Natural killer cell (primary cell): ENCODE results near the gene AMTN. TPM values are rescaled to one million over a fixed set of nuclear protein-coding genes. Genes with fewer than 3 reads are reported as not detected.

Experiments used
- ATAC-seq, 3 donors: fragments of 150-1000 bp in 2 of 3; fragments of 200-7000 bp in 1 of 3; cut with Tn5 transposase; 1 replicate in 1 of 3; 2 replicates in 2 of 3; pipeline ENCODE4 v1.10.0; 2021; ENCODE audit warnings: mild to moderate bottlenecking in 2 of 3, moderate library complexity in 2 of 3
- DNase-seq, 2 donors: peaks; one replicate each; pipeline versions ENCODE4 v3.0.0 to v3.0.0-alpha.2; 2013 to 2021; ENCODE audit warnings: mixed read lengths in 1 of 2
- H3K27ac ChIP-seq: one replicate; pipeline ENCODE4 v1.5.1; 2013; ENCODE audit warnings: mild to moderate bottlenecking, low read length
- H3K27me3 ChIP-seq: one replicate; pipeline ENCODE4 v1.6.1; 2013; ENCODE audit warnings: low read length; ENCODE audit not compliant: control insufficient read depth, insufficient read depth
- H3K36me3 ChIP-seq: one replicate; pipeline ENCODE4 v1.6.1; 2013; ENCODE audit warnings: low read length; ENCODE audit not compliant: control insufficient read depth, insufficient read depth
- H3K4me1 ChIP-seq: one replicate; pipeline ENCODE4 v1.6.1; 2013; ENCODE audit warnings: low read length; ENCODE audit not compliant: control insufficient read depth, insufficient read depth
- H3K4me3 ChIP-seq: one replicate; pipeline ENCODE4 v1.5.1; 2013; ENCODE audit warnings: low read length
- H3K9me3 ChIP-seq: one replicate; pipeline ENCODE4 v1.6.1; 2013; ENCODE audit warnings: low read length; ENCODE audit not compliant: control insufficient read depth, insufficient read depth
- H3K27ac Mint-ChIP-seq, 2 donors: one replicate each; pipeline ENCODE4 v1.8.0; 2022; ENCODE audit warnings: mild to moderate bottlenecking in 2 of 2, mixed read lengths in 2 of 2, moderate library complexity in 1 of 2
- H3K27me3 Mint-ChIP-seq, 2 donors: one replicate each; pipeline ENCODE4 v1.8.0; 2022; ENCODE audit warnings: low read depth in 2 of 2, mixed read lengths in 2 of 2
- H3K36me3 Mint-ChIP-seq: one replicate; pipeline ENCODE4 v1.8.0; 2022; ENCODE audit warnings: mixed read lengths
- H3K4me1 Mint-ChIP-seq, 2 donors: one replicate each; pipeline ENCODE4 v1.8.0; 2022; ENCODE audit warnings: mixed read lengths in 2 of 2
- H3K4me3 Mint-ChIP-seq: one replicate; pipeline ENCODE4 v1.8.0; 2022; ENCODE audit warnings: mild to moderate bottlenecking, moderate library complexity, mixed read lengths
- H3K9me3 Mint-ChIP-seq, 2 donors: one replicate each; pipeline ENCODE4 v1.8.0; 2022; ENCODE audit warnings: mixed read lengths in 2 of 2
- CTCF ChIP-seq: fragments of 200-600 bp; IDR thresholded peaks from one replicate; pipeline ENCODE4 v1.8.0; 2022; ENCODE audit warnings: antibody characterized with exemption
- WGBS: methylation state at CpG from one replicate; pipeline ENCODE4 v1.1.7; 2013; ENCODE audit warnings: missing lambda C conversion rate; ENCODE audit not compliant: insufficient coverage; 5-methylcytosine and 5-hydroxymethylcytosine counted together
- intact Hi-C: fragments of 100-400 bp; cut with micrococcal nuclease; formaldehyde crosslinking; loops from one replicate; pipeline ENCODE4 v1.14.2; 2022
- total RNA-seq, 4 donors: library from RNA; stranded (reverse); fragments of 120-200 nt in 1 of 4; gene quantifications; one replicate each; pipeline versions ENCODE4 v1.2.3 to v1.2.4, GENCODE V29; 2013 to 2022

The AMTN gene
- total RNA-seq, 3 donors from 2014 or later (not counting 1 experiment from before 2014, with no cell fraction given) = not detected

GRCh38 chr4:70556856-70557255 lies 38.5 kb downstream of the AMTN start:
- intact Hi-C loops = loop anchor here (5.0 kb wide), 1 partner anchor 870 kb away; no protein-coding TSS in a partner anchor
- Mint-ChIP-seq H3K4me3 (no peak overlapping the region), H3K9me3 (peaks cover 0 to 3% of the 10 kb centered on the region in 2 donors), H3K36me3 (no peaks in the 10 kb centered on the region), H3K4me1 (peaks cover 0 to 11% of the 10 kb centered on the region in 2 donors), H3K27ac (no peak overlapping the region), H3K27me3 (peaks cover 2 to 13% of the 10 kb centered on the region in 2 donors)
- DNase-seq (no peak), ATAC-seq (no peak)
- Histone ChIP-seq H3K36me3 (no peaks in the 10 kb centered on the region), H3K9me3 (no peaks in the 10 kb centered on the region), H3K4me3 (no peak overlapping the region), H3K4me1 (no peaks in the 10 kb centered on the region), H3K27me3 (no peaks in the 10 kb centered on the region), H3K27ac (no peak overlapping the region)
- WGBS = no CpG with 5 or more reads among the region's 1 CpG
- TF ChIP-seq CTCF = no peak

DNA sequence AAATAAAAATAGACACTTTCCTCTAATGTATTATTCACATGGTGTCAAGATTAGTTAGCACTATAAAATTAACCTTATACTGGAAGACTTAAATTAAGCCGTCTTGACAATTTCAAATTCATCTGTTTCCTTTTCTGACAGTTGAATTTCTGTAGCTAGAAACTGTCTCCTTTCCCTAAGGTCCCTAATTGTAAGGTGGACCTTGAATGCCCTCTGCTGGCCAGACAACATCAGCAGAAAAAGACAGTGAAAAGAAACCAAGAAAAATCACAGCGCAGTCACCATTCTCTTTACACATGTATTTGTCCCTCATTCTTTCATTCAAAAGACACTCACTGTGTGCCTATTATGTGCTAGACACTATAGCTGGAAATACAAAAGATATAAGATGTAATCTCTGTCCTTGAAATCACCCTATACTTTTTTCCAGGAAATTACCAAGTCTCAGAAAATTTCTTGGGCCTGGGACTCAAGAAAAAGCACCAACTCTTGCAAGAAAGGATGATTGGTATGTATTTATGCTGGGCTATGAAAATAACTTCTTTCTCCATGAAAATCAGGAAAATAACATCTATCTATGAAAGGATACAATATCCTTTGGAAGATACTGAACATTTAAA lies 41.0 kb downstream of the AMTN start:
- no peaks in the 10 kb centered on the region for H3K4me1 ChIP-seq
- ATAC-seq (peak in 1 of 3 donors; percentile 60), DNase-seq (peak in 1 of 2 donors; percentile 61)
- no peaks in the 10 kb centered on the region for H3K27me3 ChIP-seq
- Mint-ChIP-seq H3K4me3 (no peak overlapping the region), H3K27ac (no peak overlapping the region), H3K27me3 (peaks cover 0 to 2% of the 10 kb centered on the region in 2 donors), H3K4me1 (peaks cover 0 to 11% of the 10 kb centered on the region in 2 donors), H3K36me3 (no peaks in the 10 kb centered on the region), H3K9me3 (no peaks in the 10 kb centered on the region)
- WGBS = 33% methylated on average over 2 of the region's 2 CpGs
- peak; percentile 46 for TF ChIP-seq CTCF
- no peak overlapping the region for H3K27ac ChIP-seq
- no peak overlapping the region for H3K4me3 ChIP-seq
- intact Hi-C loops = loop anchor here (5.0 kb wide), 1 partner anchor 872 kb away; no protein-coding TSS in a partner anchor
- H3K9me3 ChIP-seq = no peaks in the 10 kb centered on the region
- H3K36me3 ChIP-seq = no peaks in the 10 kb centered on the region

DNA sequence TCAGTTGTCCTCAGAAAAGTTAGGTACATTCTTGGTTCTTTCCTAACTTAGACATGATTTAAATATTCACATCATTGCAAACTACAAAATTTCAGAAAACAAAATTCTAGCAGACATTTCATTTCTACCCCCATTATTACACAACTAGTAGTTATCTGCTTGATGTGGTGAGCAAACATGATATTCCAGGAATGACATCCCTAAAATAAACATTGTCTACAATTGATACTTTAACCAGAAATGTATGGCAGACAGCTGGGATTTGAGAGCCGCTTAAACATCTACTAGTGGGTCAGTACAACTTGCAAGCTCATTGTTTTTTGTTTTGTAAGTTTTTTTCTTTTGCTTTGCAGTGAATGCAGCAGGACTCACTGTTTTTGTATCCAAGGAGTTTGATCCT lies 41.6 kb downstream of the AMTN start:
- no peak for DNase-seq
- H3K4me1 Mint-ChIP-seq = peaks cover 0 to 11% of the 10 kb centered on the region in 2 donors
- Histone ChIP-seq H3K36me3 (no peaks in the 10 kb centered on the region), H3K4me1 (no peaks in the 10 kb centered on the region), H3K9me3 (no peaks in the 10 kb centered on the region), H3K27ac (no peak overlapping the region), H3K27me3 (no peaks in the 10 kb centered on the region), H3K4me3 (no peak overlapping the region)
- peaks cover 0 to 2% of the 10 kb centered on the region in 2 donors for H3K27me3 Mint-ChIP-seq
- H3K27ac Mint-ChIP-seq = no peak overlapping the region
- no peak for TF ChIP-seq CTCF
- H3K9me3 Mint-ChIP-seq = no peaks in the 10 kb centered on the region
- intact Hi-C loops = loop anchor here (5.0 kb wide), 1 partner anchor 873 kb away; no protein-coding TSS in a partner anchor
- no peaks in the 10 kb centered on the region for H3K36me3 Mint-ChIP-seq
- 80% methylated on average over 1 of the region's 1 CpG for WGBS
- no peak overlapping the region for H3K4me3 Mint-ChIP-seq
- no peak for ATAC-seq

DNA sequence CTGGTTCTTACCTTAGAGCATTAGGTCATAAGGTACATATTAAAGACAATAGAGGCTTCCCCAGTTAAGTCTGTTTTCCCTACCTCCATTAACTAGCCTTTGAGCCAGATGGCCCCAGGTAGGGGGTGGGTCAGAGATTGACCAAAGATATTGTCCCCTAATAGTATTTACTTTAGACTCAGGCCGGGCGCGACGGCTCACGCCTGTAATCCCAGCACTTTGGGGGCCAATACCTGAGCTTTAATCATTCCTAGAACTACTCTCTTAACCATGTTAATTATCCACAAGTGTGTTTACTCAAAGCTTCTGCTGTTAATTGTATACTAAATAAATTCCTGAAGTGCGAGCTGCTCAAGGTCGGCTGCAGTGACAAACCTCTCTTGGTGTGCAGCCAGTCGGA lies 45.7 kb downstream of the AMTN start:
- Histone ChIP-seq H3K9me3 (no peaks in the 10 kb centered on the region), H3K4me1 (no peaks in the 10 kb centered on the region), H3K36me3 (no peaks in the 10 kb centered on the region), H3K27ac (no peak overlapping the region), H3K4me3 (no peak overlapping the region), H3K27me3 (no peaks in the 10 kb centered on the region)
- DNase-seq = no peak
- H3K4me3 Mint-ChIP-seq = no peak overlapping the region
- no peaks in the 10 kb centered on the region for H3K9me3 Mint-ChIP-seq
- no peaks in the 10 kb centered on the region for H3K36me3 Mint-ChIP-seq
- TF ChIP-seq CTCF = no peak
- H3K4me1 Mint-ChIP-seq = peaks cover 0 to 4% of the 10 kb centered on the region in 2 donors
- H3K27me3 Mint-ChIP-seq = peaks cover 7 to 9% of the 10 kb centered on the region in 2 donors
- ATAC-seq = no peak
- intact Hi-C loops = no loop called here
- H3K27ac Mint-ChIP-seq = no peak overlapping the region
- 98% methylated on average over 8 of the region's 8 CpGs for WGBS
